NT2/D1 (cell line): ENCODE data around the gene BMPER.

Source experiments
- YY1 ChIP-seq: IDR thresholded peaks from 2 replicates; pipeline ENCODE4 v1.6.1; 2011; ENCODE audit not compliant: insufficient read length, insufficient read depth
- ZNF274 ChIP-seq: IDR thresholded peaks from 2 replicates; pipeline ENCODE4 v1.6.1; 2011; ENCODE audit warnings: mild to moderate bottlenecking, low read depth, low read length

DNA sequence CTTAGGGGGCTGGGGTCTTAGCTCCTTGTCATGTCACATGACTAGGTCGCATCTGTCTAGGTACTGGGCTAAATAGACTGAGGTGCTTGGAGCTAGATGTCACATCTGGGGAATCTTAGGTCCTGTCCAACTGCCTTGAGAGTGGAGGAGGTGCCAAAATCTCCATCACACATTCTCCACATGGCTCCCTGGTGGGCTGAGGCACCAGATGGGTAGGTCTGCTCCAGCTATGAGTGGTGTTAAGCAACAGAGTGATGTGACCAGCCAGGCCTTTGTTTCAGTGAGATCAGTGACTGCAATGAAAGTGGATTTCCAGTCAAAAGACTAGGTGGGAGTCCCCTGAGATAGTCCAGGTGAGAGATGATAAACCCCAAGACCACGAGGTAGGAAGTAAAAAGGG, 251.8 kb downstream of the BMPER start:
- TF ChIP-seq ZNF274 = no peak
- TF ChIP-seq YY1 = no peak
